ENCODE data around the gene ESRRA.
"Not testable (repeated sequence)": the region's sequence is repeated elsewhere in the genome, so short reads cannot be mapped to it uniquely, and the experiment has no call there.

ESRRA gene

DNA sequence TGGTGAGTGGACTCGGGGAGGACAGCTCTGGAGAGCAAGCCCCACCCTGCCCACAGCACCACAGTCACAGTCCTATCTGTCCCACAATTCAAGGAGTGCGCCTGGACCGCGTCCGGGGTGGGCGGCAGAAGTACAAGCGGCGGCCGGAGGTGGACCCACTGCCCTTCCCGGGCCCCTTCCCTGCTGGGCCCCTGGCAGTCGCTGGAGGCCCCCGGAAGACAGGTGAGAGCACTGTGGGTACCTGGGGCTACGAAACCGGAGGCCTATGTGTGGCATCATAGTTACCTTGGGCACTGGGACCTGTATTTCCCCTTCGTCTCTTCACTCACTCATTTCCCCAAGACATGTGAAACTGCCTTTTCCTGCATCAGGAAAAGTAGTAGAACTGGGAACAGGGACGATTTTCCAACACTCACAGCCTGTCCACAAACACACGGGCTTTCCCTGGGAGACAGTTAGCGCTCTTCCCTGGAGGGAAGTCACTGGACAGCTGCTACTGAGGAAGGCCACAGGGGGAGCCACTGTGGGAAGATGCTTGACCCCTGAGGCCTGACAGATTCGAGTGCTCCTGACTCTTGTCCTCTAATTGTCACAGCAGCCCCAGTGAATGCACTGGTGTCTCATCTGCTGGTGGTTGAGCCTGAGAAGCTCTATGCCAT is 9.0 kb downstream of the ESRRA start:
- no peak for DNase-seq

DNA sequence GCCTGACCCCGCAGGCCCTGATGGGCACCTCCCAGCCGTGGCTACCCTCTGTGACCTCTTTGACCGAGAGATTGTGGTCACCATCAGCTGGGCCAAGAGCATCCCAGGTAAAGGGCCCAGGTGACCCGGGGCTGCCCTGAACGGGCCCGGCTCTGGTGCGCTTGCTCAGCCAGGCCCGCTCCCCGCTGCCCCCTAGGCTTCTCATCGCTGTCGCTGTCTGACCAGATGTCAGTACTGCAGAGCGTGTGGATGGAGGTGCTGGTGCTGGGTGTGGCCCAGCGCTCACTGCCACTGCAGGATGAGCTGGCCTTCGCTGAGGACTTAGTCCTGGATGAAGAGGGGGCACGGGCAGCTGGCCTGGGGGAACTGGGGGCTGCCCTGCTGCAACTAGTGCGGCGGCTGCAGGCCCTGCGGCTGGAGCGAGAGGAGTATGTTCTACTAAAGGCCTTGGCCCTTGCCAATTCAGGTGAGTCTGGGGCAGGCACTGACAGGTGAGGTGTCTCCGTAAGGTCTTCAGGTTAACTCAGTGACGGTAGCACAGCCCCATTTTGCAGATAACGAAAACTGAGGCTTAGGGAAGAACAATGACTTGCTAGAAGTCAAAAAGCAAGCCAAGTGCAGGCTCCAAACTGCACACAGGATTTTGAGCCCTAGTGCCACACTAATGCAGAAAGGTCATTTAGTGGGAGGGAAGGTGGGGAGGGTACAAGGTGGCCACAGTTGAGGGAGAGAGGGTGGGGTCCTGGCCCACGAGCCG is 9.7 kb downstream of the ESRRA start:
- no peak for DNase-seq

DNA sequence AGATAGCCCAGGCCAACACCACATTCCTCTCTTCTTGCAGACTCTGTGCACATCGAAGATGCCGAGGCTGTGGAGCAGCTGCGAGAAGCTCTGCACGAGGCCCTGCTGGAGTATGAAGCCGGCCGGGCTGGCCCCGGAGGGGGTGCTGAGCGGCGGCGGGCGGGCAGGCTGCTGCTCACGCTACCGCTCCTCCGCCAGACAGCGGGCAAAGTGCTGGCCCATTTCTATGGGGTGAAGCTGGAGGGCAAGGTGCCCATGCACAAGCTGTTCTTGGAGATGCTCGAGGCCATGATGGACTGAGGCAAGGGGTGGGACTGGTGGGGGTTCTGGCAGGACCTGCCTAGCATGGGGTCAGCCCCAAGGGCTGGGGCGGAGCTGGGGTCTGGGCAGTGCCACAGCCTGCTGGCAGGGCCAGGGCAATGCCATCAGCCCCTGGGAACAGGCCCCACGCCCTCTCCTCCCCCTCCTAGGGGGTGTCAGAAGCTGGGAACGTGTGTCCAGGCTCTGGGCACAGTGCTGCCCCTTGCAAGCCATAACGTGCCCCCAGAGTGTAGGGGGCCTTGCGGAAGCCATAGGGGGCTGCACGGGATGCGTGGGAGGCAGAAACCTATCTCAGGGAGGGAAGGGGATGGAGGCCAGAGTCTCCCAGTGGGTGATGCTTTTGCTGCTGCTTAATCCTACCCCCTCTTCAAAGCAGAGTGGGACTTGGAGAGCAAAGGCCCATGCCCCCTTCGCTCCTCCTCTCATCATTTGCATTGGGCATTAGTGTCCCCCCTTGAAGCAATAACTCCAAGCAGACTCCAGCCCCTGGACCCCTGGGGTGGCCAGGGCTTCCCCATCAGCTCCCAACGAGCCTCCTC is 10.6 kb downstream of the ESRRA start:
- not testable (repeated sequence) for DNase-seq

- no peak for DNase-seq
Observed at GRCh38 chr11:64316672-64317324, 11.5 kb downstream of the ESRRA start.

DNA sequence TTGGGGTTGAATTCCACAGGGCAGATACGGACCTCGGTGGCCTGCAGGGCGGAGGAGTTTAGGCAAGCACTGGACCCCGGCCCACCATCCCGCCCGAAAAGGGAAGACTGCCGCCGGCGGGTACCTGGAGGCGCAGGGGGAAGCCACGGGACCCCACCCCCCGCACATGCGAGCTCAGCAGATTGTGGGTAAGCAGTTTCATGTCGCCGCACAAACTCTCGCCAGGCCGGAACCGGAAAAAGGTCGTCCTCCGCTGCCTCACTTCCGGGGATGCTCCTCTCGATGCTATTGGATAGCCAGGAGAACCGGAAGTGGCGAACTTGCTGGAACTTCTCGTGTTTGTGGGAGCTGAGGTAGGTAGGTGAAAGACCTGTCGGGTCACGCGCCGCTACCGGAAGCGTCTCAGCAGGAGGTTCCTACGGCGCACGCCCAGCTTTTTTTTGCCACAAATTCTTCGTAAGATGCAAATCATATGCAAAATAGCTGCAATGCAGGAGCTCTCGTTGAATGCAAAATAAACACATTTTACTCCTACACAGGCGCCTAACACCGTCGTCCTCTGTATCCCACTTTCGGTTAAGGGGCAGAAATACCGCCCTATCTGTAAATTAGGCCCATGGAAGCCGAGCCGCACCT is 12.1 kb downstream of the ESRRA start, which contains the start of gene TRMT112:
TSS of gene TRMT112 (minus strand) at position 235 of the 636 bp plus-strand sequence. CDS start at position 202, 33 bp downstream.
- peak; percentile 89 for DNase-seq

GRCh38 chr11:64317961-64318765 is 12.8 kb downstream of the ESRRA start, which contains the start of gene PRDX5:
TSS of gene PRDX5 (plus strand) at chr11:64318121. CDS start at chr11:64318216, 95 bp downstream.
- peak; percentile 89 for DNase-seq

- DNase-seq, result no peak
Observed at GRCh38 chr11:64318766-64319761, 13.7 kb downstream of the ESRRA start.

GRCh38 chr11:64320556-64320955 is 15.2 kb downstream of the ESRRA start:
- DNase-seq, result no peak

- no peak for DNase-seq
Observed at GRCh38 chr11:64321026-64321425, 15.7 kb downstream of the ESRRA start.

- peak; percentile 43 for DNase-seq
Observed at GRCh38 chr11:64321533-64321932, 16.2 kb downstream of the ESRRA start.

- DNase-seq, result no peak
Observed at GRCh38 chr11:64322925-64323260, 17.6 kb downstream of the ESRRA start.

DNA sequence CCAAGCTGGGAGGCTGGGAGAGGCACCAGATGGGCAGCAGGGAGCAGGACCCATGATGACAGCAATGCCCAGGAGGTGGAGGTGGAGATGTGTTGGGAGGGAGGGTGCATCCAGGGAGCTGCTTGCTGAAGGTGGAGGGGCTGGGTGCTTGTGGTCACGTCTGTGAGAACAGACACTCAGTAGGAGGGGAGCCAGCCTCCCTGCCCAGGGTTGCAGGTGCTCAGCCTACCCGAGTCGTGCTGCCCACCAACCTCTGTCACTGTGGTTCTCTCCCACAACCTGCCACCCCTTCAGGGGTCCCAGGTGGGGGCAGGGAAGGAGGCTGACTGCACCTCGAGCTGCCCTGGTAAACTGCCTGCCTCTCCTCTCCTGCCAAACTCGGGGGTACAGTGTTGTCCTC is 18.0 kb downstream of the ESRRA start:
- DNase-seq, result no peak

DNA sequence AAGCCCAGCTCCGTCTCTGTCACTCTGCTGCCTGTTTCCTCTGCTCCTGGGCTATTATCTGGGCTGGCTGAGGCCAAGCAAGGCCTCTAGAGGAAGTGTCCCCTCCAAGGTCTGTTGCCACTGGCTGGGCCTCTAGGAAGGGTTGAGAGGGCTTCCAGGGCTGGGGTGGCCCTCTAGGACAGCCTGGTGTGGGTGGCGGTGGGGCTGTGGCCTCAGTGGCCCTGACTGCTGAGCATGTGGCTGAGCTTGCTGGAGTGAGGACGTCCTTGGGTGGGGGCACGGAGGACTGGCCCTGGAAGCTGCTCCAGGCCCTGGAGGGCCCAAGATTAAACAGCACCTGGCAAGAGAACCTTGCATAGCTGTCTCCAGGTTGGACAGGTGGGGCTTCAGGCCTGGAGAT is 18.7 kb downstream of the ESRRA start:
- DNase-seq, result not testable (repeated sequence)

GRCh38 chr11:64324692-64325469 is 19.6 kb downstream of the ESRRA start:
- DNase-seq, result no peak

DNA sequence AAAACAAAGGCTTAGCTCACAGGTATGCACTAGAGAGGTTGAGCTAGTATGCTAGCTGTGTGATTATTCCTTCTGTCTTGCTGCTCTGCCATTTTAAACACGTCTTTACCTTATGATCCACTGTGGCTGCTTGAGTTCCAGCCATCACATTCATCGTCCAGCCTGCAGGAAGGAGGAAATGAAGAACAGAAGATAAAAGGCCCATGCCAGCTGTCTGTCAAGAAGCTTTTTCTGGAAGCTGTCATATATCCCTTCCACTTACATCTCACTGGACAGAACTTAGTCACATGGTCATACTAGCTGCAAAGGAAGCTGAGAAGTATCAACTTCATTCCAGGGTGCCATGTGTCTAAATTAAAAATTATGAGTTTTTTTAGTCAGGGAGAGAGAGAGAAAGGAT is 22.1 kb downstream of the ESRRA start:
- no peak for DNase-seq

DNA sequence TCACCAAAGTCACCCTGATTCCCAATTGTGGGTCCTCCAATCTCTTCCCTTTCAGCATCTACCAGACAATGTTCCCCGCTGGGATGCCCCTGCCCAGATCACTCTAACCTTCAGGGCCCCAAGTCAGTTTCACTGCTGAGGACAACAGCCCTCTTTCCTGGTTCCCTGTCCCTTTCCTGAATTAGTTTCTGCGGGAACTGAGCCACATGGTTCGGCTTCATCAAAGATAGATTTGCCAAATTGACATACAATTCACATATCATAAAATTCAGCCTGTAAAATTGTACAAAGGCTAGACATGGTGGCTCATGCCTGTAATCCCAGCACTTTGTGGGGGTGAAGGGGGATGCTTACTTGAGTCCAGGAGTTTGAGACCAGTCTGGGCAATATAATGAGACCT is 22.7 kb downstream of the ESRRA start:
- DNase-seq, result no peak

DNA sequence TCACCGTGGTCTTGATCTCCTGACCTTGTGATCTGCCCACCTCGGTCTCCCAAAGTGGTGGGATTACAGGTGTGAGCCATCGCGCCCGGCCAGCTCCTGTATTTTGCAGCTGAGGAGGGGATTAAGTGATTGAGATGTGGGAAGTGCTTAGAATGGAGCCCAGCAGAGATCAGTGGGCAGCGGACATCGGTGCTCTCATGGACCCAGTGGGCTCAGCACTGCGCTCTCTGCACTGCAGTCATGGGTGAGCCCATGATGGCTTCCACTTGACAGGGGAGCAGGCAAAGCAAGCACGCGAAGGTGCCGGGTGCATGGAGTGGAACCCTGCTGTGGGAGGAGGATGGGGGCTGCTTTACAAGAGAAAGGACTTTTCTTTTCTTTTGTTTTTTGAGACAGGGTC is 25.6 kb downstream of the ESRRA start:
- DNase-seq, result no peak

GRCh38 chr11:64331569-64332371 is 26.4 kb downstream of the ESRRA start:
- DNase-seq, result no peak

DNA sequence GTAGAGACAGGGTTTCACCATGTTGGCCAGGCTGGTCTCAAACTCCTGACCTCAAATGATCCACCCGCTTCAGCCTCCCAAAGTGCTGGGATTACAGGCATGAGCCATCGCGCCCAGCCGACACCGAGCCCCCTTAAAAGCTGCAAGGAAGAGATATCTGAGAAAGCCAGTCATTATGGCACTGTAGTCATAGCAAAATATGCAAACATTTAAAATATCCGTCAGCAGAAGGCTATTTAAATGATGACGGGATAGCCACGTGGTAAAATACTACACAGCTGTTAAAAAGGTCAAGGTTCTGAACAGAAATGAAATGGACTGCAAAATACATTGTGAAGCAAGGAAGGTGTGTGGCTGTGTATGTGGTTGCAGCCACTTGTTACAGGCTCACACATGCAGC is 28.2 kb downstream of the ESRRA start:
- no peak for DNase-seq

Measured in NCI-H2107 (cell line).